Measurements from ENCODE around the gene SUGCT.

The SUGCT gene

GRCh38 chr7:40134428-40135316 is at the start of gene SUGCT, which contains the start of gene MPLKIP:
TSS of gene SUGCT (plus strand) at chr7:40135005.
TSS of gene MPLKIP (minus strand) at chr7:40134622. CDS start at chr7:40134567, 55 bp downstream.
- Histone ChIP-seq H3K9ac (ENCODE audit: low read length in 2 of 2) (peak within 1 kb of the TSS; percentile 88 to 97), H3K4me1 (ENCODE audit: control insufficient read depth, insufficient read depth, low read length) (peaks cover 10% of the 10 kb centered on the region), H3K27me3 (ENCODE audit: control insufficient read depth in 1 of 2, insufficient read depth in 2 of 2, low read length in 2 of 2) (no peaks in the 10 kb centered on the region), H3K4me3 (ENCODE audit: low read length in 2 of 2) (peak within 1 kb of the TSS; percentile 79 to 94), H3K9me3 (ENCODE audit: control insufficient read depth in 2 of 2, low read length in 2 of 2) (no peaks in the 10 kb centered on the region), H3K27ac (ENCODE audit: low read length) (peak within 1 kb of the TSS; percentile 86), H3K36me3 (ENCODE audit: control insufficient read depth in 2 of 2, insufficient read depth in 2 of 2, low read length in 2 of 2) (no peaks in the 10 kb centered on the region)

GRCh38 chr7:40092182-40092581 is 42.6 kb upstream of the SUGCT start:
- no peak overlapping the region for H3K4me3 ChIP-seq (ENCODE audit: low read length in 2 of 2)
- no peak overlapping the region for H3K27ac ChIP-seq (ENCODE audit: low read length)
- no peak overlapping the region for H3K9ac ChIP-seq (ENCODE audit: low read length in 2 of 2)
- H3K36me3 ChIP-seq (ENCODE audit: control insufficient read depth in 2 of 2, insufficient read depth in 2 of 2, low read length in 2 of 2), result peaks cover 24 to 31% of the 10 kb centered on the region in 2 donors
- no peaks in the 10 kb centered on the region for H3K9me3 ChIP-seq (ENCODE audit: control insufficient read depth in 2 of 2, low read length in 2 of 2)
- no peaks in the 10 kb centered on the region for H3K27me3 ChIP-seq (ENCODE audit: control insufficient read depth in 1 of 2, insufficient read depth in 2 of 2, low read length in 2 of 2)
- H3K4me1 ChIP-seq (ENCODE audit: control insufficient read depth, insufficient read depth, low read length), result no peaks in the 10 kb centered on the region

- no peak overlapping the region for H3K4me3 ChIP-seq (ENCODE audit: low read length in 2 of 2)
- no peaks in the 10 kb centered on the region for H3K27me3 ChIP-seq (ENCODE audit: control insufficient read depth in 1 of 2, insufficient read depth in 2 of 2, low read length in 2 of 2)
- no peaks in the 10 kb centered on the region for H3K9me3 ChIP-seq (ENCODE audit: control insufficient read depth in 2 of 2, low read length in 2 of 2)
- H3K27ac ChIP-seq (ENCODE audit: low read length), result no peak overlapping the region
- peaks cover 18 to 21% of the 10 kb centered on the region in 2 donors for H3K36me3 ChIP-seq (ENCODE audit: control insufficient read depth in 2 of 2, insufficient read depth in 2 of 2, low read length in 2 of 2)
- no peaks in the 10 kb centered on the region for H3K4me1 ChIP-seq (ENCODE audit: control insufficient read depth, insufficient read depth, low read length)
- H3K9ac ChIP-seq (ENCODE audit: low read length in 2 of 2), result no peak overlapping the region
These were observed 41.0 kb upstream of the SUGCT start for GRCh38 chr7:40093631-40094350.

GRCh38 chr7:40095230-40095629 is 39.6 kb upstream of the SUGCT start:
- Histone ChIP-seq H3K36me3 (ENCODE audit: control insufficient read depth in 2 of 2, insufficient read depth in 2 of 2, low read length in 2 of 2) (peaks cover 18% of the 10 kb centered on the region in 2 donors), H3K4me1 (ENCODE audit: control insufficient read depth, insufficient read depth, low read length) (no peaks in the 10 kb centered on the region), H3K9ac (ENCODE audit: low read length in 2 of 2) (no peak overlapping the region), H3K4me3 (ENCODE audit: low read length in 2 of 2) (no peak overlapping the region), H3K27ac (ENCODE audit: low read length) (no peak overlapping the region), H3K27me3 (ENCODE audit: control insufficient read depth in 1 of 2, insufficient read depth in 2 of 2, low read length in 2 of 2) (no peaks in the 10 kb centered on the region), H3K9me3 (ENCODE audit: control insufficient read depth in 2 of 2, low read length in 2 of 2) (no peaks in the 10 kb centered on the region)

- Histone ChIP-seq H3K4me1 (ENCODE audit: control insufficient read depth, insufficient read depth, low read length) (no peaks in the 10 kb centered on the region), H3K27me3 (ENCODE audit: control insufficient read depth in 1 of 2, insufficient read depth in 2 of 2, low read length in 2 of 2) (no peaks in the 10 kb centered on the region), H3K4me3 (ENCODE audit: low read length in 2 of 2) (no peak overlapping the region), H3K36me3 (ENCODE audit: control insufficient read depth in 2 of 2, insufficient read depth in 2 of 2, low read length in 2 of 2) (peaks cover 18% of the 10 kb centered on the region in 2 donors), H3K9me3 (ENCODE audit: control insufficient read depth in 2 of 2, low read length in 2 of 2) (no peaks in the 10 kb centered on the region), H3K27ac (ENCODE audit: low read length) (no peak overlapping the region), H3K9ac (ENCODE audit: low read length in 2 of 2) (no peak overlapping the region)
These were observed 39.0 kb upstream of the SUGCT start for GRCh38 chr7:40095695-40096327.

GRCh38 chr7:40097728-40098127 is 37.1 kb upstream of the SUGCT start:
- no peak overlapping the region for H3K4me3 ChIP-seq (ENCODE audit: low read length in 2 of 2)
- no peak overlapping the region for H3K9ac ChIP-seq (ENCODE audit: low read length in 2 of 2)
- peaks cover 16 to 18% of the 10 kb centered on the region in 2 donors for H3K36me3 ChIP-seq (ENCODE audit: control insufficient read depth in 2 of 2, insufficient read depth in 2 of 2, low read length in 2 of 2)
- H3K27me3 ChIP-seq (ENCODE audit: control insufficient read depth in 1 of 2, insufficient read depth in 2 of 2, low read length in 2 of 2), result no peaks in the 10 kb centered on the region
- no peaks in the 10 kb centered on the region for H3K9me3 ChIP-seq (ENCODE audit: control insufficient read depth in 2 of 2, low read length in 2 of 2)
- no peaks in the 10 kb centered on the region for H3K4me1 ChIP-seq (ENCODE audit: control insufficient read depth, insufficient read depth, low read length)
- H3K27ac ChIP-seq (ENCODE audit: low read length), result no peak overlapping the region

GRCh38 chr7:40098810-40099209 is 36.0 kb upstream of the SUGCT start:
- no peak overlapping the region for H3K27ac ChIP-seq (ENCODE audit: low read length)
- H3K4me1 ChIP-seq (ENCODE audit: control insufficient read depth, insufficient read depth, low read length), result no peaks in the 10 kb centered on the region
- no peaks in the 10 kb centered on the region for H3K27me3 ChIP-seq (ENCODE audit: control insufficient read depth in 1 of 2, insufficient read depth in 2 of 2, low read length in 2 of 2)
- no peak overlapping the region for H3K4me3 ChIP-seq (ENCODE audit: low read length in 2 of 2)
- H3K9ac ChIP-seq (ENCODE audit: low read length in 2 of 2), result no peak overlapping the region
- H3K36me3 ChIP-seq (ENCODE audit: control insufficient read depth in 2 of 2, insufficient read depth in 2 of 2, low read length in 2 of 2), result peaks cover 9 to 13% of the 10 kb centered on the region in 2 donors
- H3K9me3 ChIP-seq (ENCODE audit: control insufficient read depth in 2 of 2, low read length in 2 of 2), result no peaks in the 10 kb centered on the region

- Histone ChIP-seq H3K9ac (ENCODE audit: low read length in 2 of 2) (no peak overlapping the region), H3K4me3 (ENCODE audit: low read length in 2 of 2) (no peak overlapping the region), H3K4me1 (ENCODE audit: control insufficient read depth, insufficient read depth, low read length) (no peaks in the 10 kb centered on the region), H3K27ac (ENCODE audit: low read length) (no peak overlapping the region), H3K9me3 (ENCODE audit: control insufficient read depth in 2 of 2, low read length in 2 of 2) (no peaks in the 10 kb centered on the region), H3K27me3 (ENCODE audit: control insufficient read depth in 1 of 2, insufficient read depth in 2 of 2, low read length in 2 of 2) (no peaks in the 10 kb centered on the region), H3K36me3 (ENCODE audit: control insufficient read depth in 2 of 2, insufficient read depth in 2 of 2, low read length in 2 of 2) (peaks cover 0 to 4% of the 10 kb centered on the region in 2 donors)
These were observed 35.0 kb upstream of the SUGCT start for GRCh38 chr7:40099837-40100236.

- H3K36me3 ChIP-seq (ENCODE audit: control insufficient read depth in 2 of 2, insufficient read depth in 2 of 2, low read length in 2 of 2), result peaks cover 0 to 2% of the 10 kb centered on the region in 2 donors
- H3K27me3 ChIP-seq (ENCODE audit: control insufficient read depth in 1 of 2, insufficient read depth in 2 of 2, low read length in 2 of 2), result no peaks in the 10 kb centered on the region
- H3K4me1 ChIP-seq (ENCODE audit: control insufficient read depth, insufficient read depth, low read length), result no peaks in the 10 kb centered on the region
- no peak overlapping the region for H3K27ac ChIP-seq (ENCODE audit: low read length)
- no peak overlapping the region for H3K4me3 ChIP-seq (ENCODE audit: low read length in 2 of 2)
- no peak overlapping the region for H3K9ac ChIP-seq (ENCODE audit: low read length in 2 of 2)
- no peaks in the 10 kb centered on the region for H3K9me3 ChIP-seq (ENCODE audit: control insufficient read depth in 2 of 2, low read length in 2 of 2)
These were observed 33.6 kb upstream of the SUGCT start for GRCh38 chr7:40101201-40101600.

GRCh38 chr7:40102897-40103296 is 31.9 kb upstream of the SUGCT start:
- no peak overlapping the region for H3K27ac ChIP-seq (ENCODE audit: low read length)
- no peaks in the 10 kb centered on the region for H3K9me3 ChIP-seq (ENCODE audit: control insufficient read depth in 2 of 2, low read length in 2 of 2)
- H3K4me1 ChIP-seq (ENCODE audit: control insufficient read depth, insufficient read depth, low read length), result no peaks in the 10 kb centered on the region
- no peak overlapping the region for H3K9ac ChIP-seq (ENCODE audit: low read length in 2 of 2)
- H3K36me3 ChIP-seq (ENCODE audit: control insufficient read depth in 2 of 2, insufficient read depth in 2 of 2, low read length in 2 of 2), result peaks cover 2% of the 10 kb centered on the region in 2 donors
- no peaks in the 10 kb centered on the region for H3K27me3 ChIP-seq (ENCODE audit: control insufficient read depth in 1 of 2, insufficient read depth in 2 of 2, low read length in 2 of 2)
- no peak overlapping the region for H3K4me3 ChIP-seq (ENCODE audit: low read length in 2 of 2)
